Sigmoid colon (tissue), 7 donors: Measurements from ENCODE around the gene MYOC. TPM values are rescaled to one million over a fixed set of nuclear protein-coding genes. Genes with fewer than 3 reads are reported as not detected.
A peak's percentile ranks its signal among the peaks of the same experiment; 100 is the strongest.

Source experiments
- DNase-seq: peaks from one replicate; pipeline ENCODE4 v3.0.0-alpha.2; 2019
- H3K27ac ChIP-seq, 4 donors: fragments of 200-600 bp; sonication (generic); one replicate each; pipeline ENCODE4 v1.5.1; 2016 to 2019; ENCODE audit warnings: mild to moderate bottlenecking in 1 of 4
- H3K27me3 ChIP-seq, 3 donors: fragments of 200-600 bp; sonication (generic); one replicate each; pipeline ENCODE4 v1.5.1; 2019; ENCODE audit warnings: mild to moderate bottlenecking in 1 of 3
- H3K36me3 ChIP-seq, 4 donors: fragments of 200-600 bp; sonication (generic); one replicate each; pipeline ENCODE4 v1.5.1; 2016 to 2019
- H3K4me1 ChIP-seq, 4 donors: fragments of 200-600 bp; sonication (generic); one replicate each; pipeline ENCODE4 v1.5.1; 2017 to 2019
- H3K4me3 ChIP-seq, 4 donors: fragments of 200-600 bp; sonication (generic); one replicate each; pipeline ENCODE4 v1.5.1; 2017 to 2019; ENCODE audit warnings: mild to moderate bottlenecking in 2 of 4, moderate library complexity in 1 of 4
- H3K9me3 ChIP-seq, 4 donors: fragments of 200-600 bp in 3 of 4; sonication (generic) in 3 of 4; one replicate each; pipeline versions ENCODE4 v1.5.1 to v1.6.1; 2013 to 2019
- CTCF ChIP-seq, 4 experiments: fragments of 450-650 bp in 3 of 4; fragments of 200-600 bp in 1 of 4; IDR thresholded peaks; one replicate each; pipeline ENCODE4 v1.5.1; 2016 to 2019; ENCODE audit warnings: antibody characterized with exemption in 4 of 4, mild to moderate bottlenecking in 3 of 4, moderate library complexity in 2 of 4
- EP300 ChIP-seq, 4 donors: sonication (generic); formaldehyde crosslinking; IDR thresholded peaks; one replicate each; pipeline ENCODE4 v1.6.1; 2017; ENCODE audit warnings: antibody characterized with exemption in 4 of 4
- POLR2A ChIP-seq, 2 donors: fragments of 450-650 bp; IDR thresholded peaks; one replicate each; pipeline ENCODE4 v1.6.1; 2016; ENCODE audit warnings: antibody characterized with exemption in 2 of 2, mild to moderate bottlenecking in 2 of 2, moderate library complexity in 2 of 2
- POLR2AphosphoS5 ChIP-seq, 4 donors: sonication (generic); formaldehyde crosslinking; IDR thresholded peaks; one replicate each; pipeline ENCODE4 v1.6.1; 2017; ENCODE audit warnings: antibody characterized with exemption in 4 of 4
- WGBS, 2 donors: extraction: QIAGEN DNeasy Blood & Tissue Kit; methylation state at CpG; one replicate each; pipeline ENCODE4 v1.1.7; 2013; 5-methylcytosine and 5-hydroxymethylcytosine counted together
- intact Hi-C: fragments of 100-400 bp; cut with DNase I; formaldehyde crosslinking; loops from one replicate; pipeline ENCODE4 v1.15.1; 2023
- polyA plus RNA-seq, 3 donors: library from polyadenylated mRNA; stranded (reverse); fragments of 200-250 nt; gene quantifications; one replicate each; pipeline ENCODE4 v1.2.3, GENCODE V29; 2013
- total RNA-seq, 4 donors: library from RNA; depleted of rRNA; stranded (reverse); fragments of >200 nt; gene quantifications; one replicate each; pipeline ENCODE4 v1.1.0, GENCODE V29; 2016
- donor health status: healthy with polysubstance abuse.
- donor health status: Bipolar disorder and iron deficiency.
- donor health status: healthy.

The MYOC gene
- total and polyA plus RNA-seq, 7 donors, result 0.50 to 31.0 (median 6.7) TPM; not detected in 1

- no peaks in the 10 kb centered on the region for H3K27me3 ChIP-seq
- intact Hi-C loops, result loop anchor here (2.0 to 10.0 kb wide), 3 partner anchors 21 to 199 kb away; partner anchors contain the start of genes DNM3 and PRRC2C
- H3K4me3 ChIP-seq, result no peak overlapping the region
- peak overlapping the region; percentile 72 to 83 (median 80) for H3K27ac ChIP-seq
- DNase-seq, result no peak
- 79 to 87% methylated on average over 1 of the region's 1 CpG for WGBS, 2 donors
- H3K9me3 ChIP-seq, result no peaks in the 10 kb centered on the region
- no peaks in the 10 kb centered on the region for H3K36me3 ChIP-seq
- TF ChIP-seq POLR2AphosphoS5 (IDR thresholded peaks at IDR 0.05) (no peak), POLR2A (IDR thresholded peaks at IDR 0.05) (no peak), CTCF (IDR thresholded peaks at IDR 0.05) (no peak), EP300 (IDR thresholded peaks at IDR 0.05) (no peak)
- H3K4me1 ChIP-seq, result peaks cover 0 to 21% (median 20%) of the 10 kb centered on the region in 4 donors
Observed at GRCh38 chr1:171646249-171646560, 6.3 kb downstream of the MYOC start.

GRCh38 chr1:171645553-171646248 lies 6.8 kb downstream of the MYOC start:
- intact Hi-C loops, result loop anchor here (1.0 to 10.0 kb wide), 6 partner anchors 21 to 199 kb away; partner anchors contain the start of genes DNM3, METTL13, PRRC2C and VAMP4
- peak; percentile 97 for DNase-seq

GRCh38 chr1:171644805-171645483 lies 7.5 kb downstream of the MYOC start:
- intact Hi-C loops, result loop anchor here (1.0 to 10.0 kb wide), 6 partner anchors 70 to 342 kb away; partner anchors contain the start of genes DNM3, METTL13, PRRC2C and VAMP4
- no peak overlapping the region for H3K4me3 ChIP-seq
- 11 to 20% methylated on average over 15 of the region's 15 CpGs for WGBS, 2 donors

More at GRCh38 chr1:171645553-171646248, 6.8 kb downstream of the MYOC start:
- H3K27me3 ChIP-seq, result no peaks in the 10 kb centered on the region
- TF ChIP-seq CTCF (IDR thresholded peaks at IDR 0.05) (no peak), EP300 (IDR thresholded peaks at IDR 0.05) (peak; percentile 52 to 91 (median 82)), POLR2AphosphoS5 (IDR thresholded peaks at IDR 0.05) (peak; percentile 91 to 95 (median 94))
- H3K9me3 ChIP-seq, result no peaks in the 10 kb centered on the region
- no peaks in the 10 kb centered on the region for H3K36me3 ChIP-seq
- H3K4me3 ChIP-seq, result no peak overlapping the region
- WGBS, 2 donors, result 63 to 67% methylated on average over 8 of the region's 8 CpGs
- peaks cover 0 to 21% (median 20%) of the 10 kb centered on the region in 4 donors for H3K4me1 ChIP-seq
- peak overlapping the region; percentile 72 to 83 (median 80) for H3K27ac ChIP-seq

GRCh38 chr1:171643156-171643555 lies 9.3 kb downstream of the MYOC start:
- H3K4me3 ChIP-seq, result no peak overlapping the region
- H3K36me3 ChIP-seq, result no peaks in the 10 kb centered on the region
- no peaks in the 10 kb centered on the region for H3K9me3 ChIP-seq
- no peak overlapping the region for H3K27ac ChIP-seq
- WGBS, 2 donors, result 83 to 85% methylated on average over 8 of the region's 8 CpGs
- intact Hi-C loops, result loop anchor here (5.0 to 10.0 kb wide), 3 partner anchors 158 to 344 kb away; partner anchors contain the start of genes DNM3 and PRRC2C
- no peak for DNase-seq
- TF ChIP-seq POLR2AphosphoS5 (IDR thresholded peaks at IDR 0.05) (no peak), EP300 (IDR thresholded peaks at IDR 0.05) (no peak), POLR2A (IDR thresholded peaks at IDR 0.05) (no peak), CTCF (IDR thresholded peaks at IDR 0.05) (no peak)
- peaks cover 0 to 21% (median 20%) of the 10 kb centered on the region in 4 donors for H3K4me1 ChIP-seq
- no peaks in the 10 kb centered on the region for H3K27me3 ChIP-seq

More at GRCh38 chr1:171644805-171645483, 7.5 kb downstream of the MYOC start:
- peak; percentile 93 for DNase-seq
- H3K4me1 ChIP-seq, result peaks cover 0 to 21% (median 20%) of the 10 kb centered on the region in 4 donors
- H3K36me3 ChIP-seq, result no peaks in the 10 kb centered on the region
- no peaks in the 10 kb centered on the region for H3K9me3 ChIP-seq
- peak overlapping the region; percentile 72 to 83 (median 80) for H3K27ac ChIP-seq
- no peaks in the 10 kb centered on the region for H3K27me3 ChIP-seq
- TF ChIP-seq POLR2AphosphoS5 (IDR thresholded peaks at IDR 0.05) (peak in 2 of 4 donors; percentile 12 to 19), POLR2A (IDR thresholded peaks at IDR 0.05) (no peak), CTCF (IDR thresholded peaks at IDR 0.05) (peak; percentile 63 to 89 (median 84))
